Panc1 (cell line): ENCODE data around the gene TPRG1L.

ENCODE experiments used
- CTCF ChIP-seq: fragments of 450-650 bp; IDR thresholded peaks from 2 replicates; pipeline ENCODE4 v1.5.1; 2017; ENCODE audit warnings: mild to moderate bottlenecking
- REST ChIP-seq, 2 experiments: IDR thresholded peaks; 2 replicates each; pipeline ENCODE4 v1.6.1; 2011 to 2012; ENCODE audit warnings: low read depth in 2 of 2, control low read depth in 1 of 2, low read length in 1 of 2, mild to moderate bottlenecking in 1 of 2, moderate library complexity in 1 of 2; ENCODE audit not compliant: insufficient read depth in 1 of 2
- SIN3A ChIP-seq: IDR thresholded peaks from 2 replicates; pipeline ENCODE4 v1.6.1; 2012; ENCODE audit warnings: low read depth, mild to moderate bottlenecking, low read length, moderate library complexity, borderline replicate concordance; ENCODE audit not compliant: insufficient read depth

DNA sequence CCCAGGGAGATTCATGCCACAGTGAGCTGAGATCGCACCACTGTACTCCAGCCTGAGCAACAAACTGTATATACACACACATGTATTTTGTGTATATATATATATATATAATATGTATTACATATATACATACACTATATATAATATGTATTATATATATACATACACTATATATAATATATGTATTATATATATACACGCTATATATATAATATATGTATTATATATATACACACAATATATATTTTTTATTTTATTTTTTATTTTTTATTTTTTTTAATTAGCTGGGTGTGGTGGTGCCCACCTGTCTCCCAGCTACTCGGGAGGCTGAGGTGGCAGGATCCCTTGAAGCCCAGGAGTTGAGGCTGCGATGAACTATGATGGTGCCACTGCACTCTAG, 36.8 kb downstream of the TPRG1L start:
- TF ChIP-seq CTCF, result no peak
- no peak for TF ChIP-seq SIN3A
- TF ChIP-seq REST (IDR thresholded peaks at IDR 0.05; ENCODE audit: insufficient read depth in 1 of 2, low read depth in 2 of 2, low read length in 1 of 2), result no peak
